NT2/D1 (cell line): ENCODE data around the gene ZNF391.

Source experiments
- DNase-seq: peaks from one replicate; pipeline ENCODE4 v3.0.0-alpha.2; 2011; ENCODE audit warnings: low read depth, low spot score
- H3K27me3 ChIP-seq: 2 replicates; pipeline ENCODE4 v1.6.0; 2011; ENCODE audit warnings: mild to moderate bottlenecking; ENCODE audit not compliant: insufficient read length, insufficient read depth
- H3K36me3 ChIP-seq: 2 replicates; pipeline ENCODE4 v1.6.1; 2011; ENCODE audit warnings: mild to moderate bottlenecking, low read length, mixed read lengths; ENCODE audit not compliant: insufficient read depth, insufficient read length
- H3K4me1 ChIP-seq: 2 replicates; pipeline ENCODE4 v1.5.1; 2011; ENCODE audit not compliant: insufficient read depth, insufficient read length
- H3K4me3 ChIP-seq: 2 replicates; pipeline ENCODE4 v1.5.1; 2011; ENCODE audit warnings: low read depth; ENCODE audit not compliant: insufficient read length
- H3K9ac ChIP-seq: 2 replicates; pipeline ENCODE4 v1.6.0; 2011; ENCODE audit warnings: low read depth; ENCODE audit not compliant: insufficient read length
- H3K9me3 ChIP-seq: 2 replicates; pipeline ENCODE4 v1.5.1; 2011; ENCODE audit warnings: mild to moderate bottlenecking, low read length; ENCODE audit not compliant: insufficient read depth
- SUZ12 ChIP-seq: IDR thresholded peaks from 2 replicates; pipeline ENCODE4 v1.6.1; 2011; ENCODE audit not compliant: insufficient read length, insufficient read depth; ENCODE audit errors: extremely low read depth
- YY1 ChIP-seq: IDR thresholded peaks from 2 replicates; pipeline ENCODE4 v1.6.1; 2011; ENCODE audit not compliant: insufficient read length, insufficient read depth
- ZNF274 ChIP-seq: IDR thresholded peaks from 2 replicates; pipeline ENCODE4 v1.6.1; 2011; ENCODE audit warnings: mild to moderate bottlenecking, low read depth, low read length

ZNF391 gene

DNA sequence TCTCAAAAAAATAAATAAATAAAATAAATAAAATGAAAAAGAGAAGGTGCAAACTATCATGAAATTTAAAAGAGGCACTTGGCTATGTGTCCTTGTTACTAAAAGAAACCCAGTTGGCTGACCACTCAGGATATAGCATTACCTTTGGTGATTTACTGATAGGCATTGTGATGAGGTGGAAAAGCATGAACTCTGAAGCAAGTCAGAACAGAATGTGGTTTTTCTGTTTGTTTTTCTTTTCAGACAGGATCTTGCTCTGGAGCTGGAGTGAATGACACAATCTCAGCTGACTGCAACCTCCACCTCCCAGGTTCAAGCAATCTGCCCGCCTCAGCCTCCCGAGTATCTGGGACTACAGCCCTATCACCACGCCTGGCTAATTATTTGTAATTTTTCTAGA, 52.4 kb downstream of the ZNF391 start:
- H3K36me3 ChIP-seq: no peaks in the 10 kb centered on the region
- no peaks in the 10 kb centered on the region for H3K27me3 ChIP-seq
- no peaks in the 10 kb centered on the region for H3K4me1 ChIP-seq
- TF ChIP-seq SUZ12: no peak
- TF ChIP-seq YY1: no peak
- no peak for TF ChIP-seq ZNF274
- H3K9ac ChIP-seq: no peak overlapping the region
- no peak overlapping the region for H3K4me3 ChIP-seq
- no peak for DNase-seq
- no peaks in the 10 kb centered on the region for H3K9me3 ChIP-seq

GRCh38 chr6:27442932-27443331, 54.4 kb downstream of the ZNF391 start:
- Histone ChIP-seq H3K27me3 (no peaks in the 10 kb centered on the region), H3K36me3 (no peaks in the 10 kb centered on the region), H3K9me3 (peaks cover 4% of the 10 kb centered on the region), H3K9ac (no peak overlapping the region), H3K4me3 (no peak overlapping the region), H3K4me1 (no peaks in the 10 kb centered on the region)
- DNase-seq: no peak
- TF ChIP-seq YY1: no peak
- TF ChIP-seq ZNF274: no peak
- no peak for TF ChIP-seq SUZ12

DNA sequence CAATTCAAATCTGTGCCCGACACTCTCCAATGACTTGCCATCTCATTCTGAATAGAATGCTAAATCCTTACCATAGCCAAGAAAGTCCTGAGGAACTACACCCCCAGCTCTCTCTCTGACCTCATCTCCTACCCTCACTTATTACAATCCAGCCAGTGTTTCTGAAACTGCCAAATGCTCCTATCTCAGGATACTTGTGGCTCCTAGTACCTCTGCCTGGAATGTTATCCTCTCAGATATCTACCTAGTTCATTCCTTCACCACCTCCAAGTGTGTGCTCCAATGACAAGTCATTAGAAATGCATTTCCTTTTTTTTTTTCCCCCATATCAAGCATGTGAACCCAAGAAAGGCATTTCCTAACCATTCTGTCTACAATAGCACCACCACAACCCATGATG, 59.9 kb downstream of the ZNF391 start:
- Histone ChIP-seq H3K4me3 (no peak overlapping the region), H3K9ac (no peak overlapping the region), H3K4me1 (no peaks in the 10 kb centered on the region), H3K27me3 (no peaks in the 10 kb centered on the region), H3K9me3 (peaks cover 59% of the 10 kb centered on the region), H3K36me3 (peaks cover 34% of the 10 kb centered on the region)
- TF ChIP-seq YY1 (no peak), ZNF274 (no peak), SUZ12 (no peak)
- no peak for DNase-seq

DNA sequence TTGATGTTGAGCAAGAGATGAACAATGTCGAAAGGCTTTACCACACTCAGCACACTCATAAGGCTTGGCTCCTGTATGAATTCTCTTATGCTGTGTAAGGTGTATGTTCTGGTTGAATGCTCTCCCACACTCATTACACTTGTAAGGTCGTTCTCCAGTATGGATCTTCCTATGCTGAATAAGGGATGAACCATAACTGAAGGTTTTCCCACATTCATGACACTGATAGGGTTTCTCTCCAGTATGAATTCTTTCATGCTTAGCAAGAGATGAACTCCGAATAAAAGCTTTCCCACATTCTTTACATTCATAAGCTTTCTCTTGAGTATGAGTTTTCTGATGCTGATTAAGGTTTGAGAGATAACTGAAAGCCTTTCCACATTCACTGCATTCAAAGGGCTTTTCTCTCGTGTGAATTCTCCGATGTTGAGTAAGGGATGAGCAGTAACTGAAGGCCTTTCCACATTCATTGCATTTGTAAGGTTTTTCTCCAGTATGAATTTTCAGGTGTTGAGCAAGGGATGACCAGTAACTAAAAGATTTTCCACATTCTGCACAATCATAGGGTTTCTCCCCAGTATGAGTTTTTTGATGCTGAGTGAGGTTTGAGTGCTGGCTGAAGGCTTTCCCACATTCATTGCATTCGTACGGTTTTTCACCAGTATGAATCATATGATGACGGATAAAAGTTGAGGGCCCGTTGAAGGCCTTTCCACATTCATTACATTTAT, 63.3 kb downstream of the ZNF391 start:
- no peaks in the 10 kb centered on the region for H3K27me3 ChIP-seq
- no peak overlapping the region for H3K9ac ChIP-seq
- TF ChIP-seq SUZ12 (no peak), ZNF274 (no peak; the same call in 1 of the 2 replicates), YY1 (no peak)
- no peak for DNase-seq
- peaks cover 93% of the 10 kb centered on the region for H3K9me3 ChIP-seq
- no peaks in the 10 kb centered on the region for H3K4me1 ChIP-seq
- peaks cover 67% of the 10 kb centered on the region for H3K36me3 ChIP-seq
- no peak overlapping the region for H3K4me3 ChIP-seq

DNA sequence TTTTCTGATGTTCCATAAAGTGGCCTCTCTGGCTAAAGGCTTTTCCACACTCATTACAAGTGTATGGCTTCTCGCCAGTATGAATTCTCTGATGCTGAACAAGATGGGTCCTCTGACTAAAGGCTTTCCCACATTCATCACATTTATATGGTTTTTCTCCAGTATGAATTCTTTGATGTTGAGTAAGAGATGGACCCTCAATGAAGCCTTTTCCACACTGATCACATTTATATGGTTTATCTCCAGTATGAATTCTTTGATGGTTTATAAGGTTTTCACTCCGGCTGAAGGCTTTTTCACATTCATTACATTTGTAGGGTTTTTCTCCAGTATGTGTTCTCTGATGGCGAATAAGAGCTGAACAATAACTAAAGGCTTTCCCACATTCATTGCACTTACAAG, 63.9 kb downstream of the ZNF391 start:
- Histone ChIP-seq H3K9me3 (peaks cover 100% of the 10 kb centered on the region), H3K27me3 (no peaks in the 10 kb centered on the region), H3K36me3 (peaks cover 72% of the 10 kb centered on the region), H3K4me1 (no peaks in the 10 kb centered on the region), H3K4me3 (no peak overlapping the region), H3K9ac (no peak overlapping the region)
- TF ChIP-seq ZNF274: peak; percentile 90
- TF ChIP-seq YY1: no peak
- no peak for DNase-seq
